GM18517 (cell line): ENCODE results near the gene CMC2.

ENCODE experiments used
- ATAC-seq: cut with Tn5 transposase; IDR thresholded peaks from one replicate; pipeline ENCODE4 v1.9.1; 2021; ENCODE audit warnings: mild to moderate bottlenecking, moderate library complexity; ENCODE audit not compliant: unreplicated experiment

The CMC2 gene

DNA sequence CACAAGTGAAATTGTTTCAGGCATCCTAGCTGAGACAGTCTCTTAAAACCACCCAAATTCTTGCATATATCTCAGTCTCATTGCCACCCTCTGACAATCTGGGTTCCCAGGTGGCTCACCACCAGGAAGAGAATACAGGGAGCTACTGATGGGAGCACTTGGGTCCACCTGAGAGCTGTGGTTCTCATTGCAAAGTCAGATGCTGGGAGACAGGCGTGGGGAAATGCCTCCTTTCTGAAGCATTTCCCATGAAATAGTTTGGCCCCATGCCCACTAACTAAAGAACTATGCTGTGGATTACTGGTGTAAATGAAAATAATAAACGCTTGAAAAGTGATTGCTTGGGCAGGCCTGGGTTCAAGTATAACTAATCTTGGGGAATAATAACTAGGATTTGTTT, 70.3 kb downstream of the CMC2 start:
- no peak for ATAC-seq

- ATAC-seq, result no peak
Measured at GRCh38 chr16:80935691-80936090, 71.0 kb downstream of the CMC2 start.

DNA sequence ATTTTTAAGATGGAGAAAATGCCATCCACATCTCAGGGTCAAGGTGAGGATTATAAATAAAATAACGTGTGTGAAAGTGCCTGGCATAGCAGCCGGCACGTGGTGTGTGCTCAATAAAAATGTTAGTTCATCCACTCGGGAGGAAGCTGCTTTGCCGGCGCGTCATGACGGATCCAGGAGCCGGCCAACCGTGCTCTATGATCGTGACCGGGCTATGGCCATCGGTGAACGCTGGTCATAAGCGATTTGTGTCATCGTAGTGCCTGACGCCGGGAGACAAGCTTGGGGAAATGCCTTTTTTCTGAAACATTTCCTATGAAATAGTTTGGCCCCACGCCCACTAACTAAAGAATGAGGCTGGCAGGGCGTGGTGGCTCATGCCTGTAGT, 74.0 kb downstream of the CMC2 start:
- no peak for ATAC-seq

- no peak for ATAC-seq
Measured at GRCh38 chr16:80931801-80932707, 74.6 kb downstream of the CMC2 start.

- no peak for ATAC-seq
Measured at GRCh38 chr16:80924372-80924978, 82.2 kb downstream of the CMC2 start.

GRCh38 chr16:80923356-80923755, 83.3 kb downstream of the CMC2 start:
- no peak for ATAC-seq
